Left renal cortex interstitium (tissue), 4 donors: Measurements from ENCODE around the gene COP1. TPM values are rescaled to one million over a fixed set of nuclear protein-coding genes. Genes with fewer than 3 reads are reported as not detected.
"Not testable (repeated sequence)": the region's sequence is repeated elsewhere in the genome, so short reads cannot be mapped to it uniquely, and the experiment has no call there.

ENCODE experiments used
- DNase-seq, 4 donors: peaks; one replicate each; pipeline ENCODE4 v3.0.0-alpha.2; 2013; ENCODE audit warnings: low read depth in 4 of 4, low spot score in 2 of 4, missing footprints in 1 of 4
- polyA plus RNA-seq, 4 donors: library from polyadenylated mRNA; unstranded; fragments of 120-200 nt; gene quantifications; one replicate each; pipeline ENCODE4 v1.2.1, GENCODE V29; 2013; ENCODE audit not compliant: insufficient read length in 4 of 4

COP1 gene
- 10 to 100 TPM; 50.6 to 65.5 (median 56.2) TPM for polyA plus RNA-seq

GRCh38 chr1:176206961-176207902, at the start of gene COP1:
COP1 (minus strand) TSS chr1:176207286; CDS start chr1:176206978, 308 bp downstream.
- peak; percentile 94 to 97 (median 95) for DNase-seq

- no peak for DNase-seq
Observed at GRCh38 chr1:176252191-176252590, 45.1 kb upstream of the COP1 start.

DNA sequence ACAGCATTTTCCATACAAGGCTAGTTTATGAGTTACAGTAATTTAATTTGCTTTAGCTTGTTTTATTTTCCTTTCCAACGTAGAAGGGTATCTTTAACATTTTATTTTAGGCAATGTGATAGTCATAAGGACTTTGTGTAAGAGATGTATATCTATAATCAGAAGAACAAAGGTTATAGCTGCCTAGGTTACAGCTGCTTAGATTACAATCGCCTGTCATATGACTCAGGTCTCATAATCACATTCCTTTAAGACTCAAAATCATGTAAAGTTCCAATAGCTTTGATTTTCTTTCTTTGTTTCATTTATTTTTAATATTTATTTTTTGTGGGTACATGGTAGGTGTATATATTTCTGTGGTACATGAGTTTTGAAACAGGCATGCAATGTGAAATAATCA, 37.8 kb upstream of the COP1 start:
- DNase-seq = no peak

DNA sequence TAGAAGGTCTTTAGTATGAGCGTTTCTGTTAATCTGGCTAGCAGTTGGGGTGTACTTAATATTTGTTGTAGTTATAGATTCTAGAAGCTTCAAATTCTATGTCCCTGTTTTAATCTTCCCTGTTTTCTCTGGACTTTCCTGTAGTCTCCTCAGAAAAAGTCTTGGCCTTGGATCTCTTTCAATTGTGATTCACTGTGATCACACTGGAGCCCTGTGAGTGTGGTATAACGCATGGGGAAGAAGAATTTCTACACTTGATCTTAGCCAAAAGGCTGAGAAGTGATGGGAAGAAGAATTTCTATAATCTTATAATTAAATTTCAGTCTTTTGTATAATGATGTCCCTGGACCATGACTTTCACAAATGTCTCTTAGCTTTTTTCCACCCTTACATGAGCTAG, 36.7 kb upstream of the COP1 start:
- no peak for DNase-seq

DNA sequence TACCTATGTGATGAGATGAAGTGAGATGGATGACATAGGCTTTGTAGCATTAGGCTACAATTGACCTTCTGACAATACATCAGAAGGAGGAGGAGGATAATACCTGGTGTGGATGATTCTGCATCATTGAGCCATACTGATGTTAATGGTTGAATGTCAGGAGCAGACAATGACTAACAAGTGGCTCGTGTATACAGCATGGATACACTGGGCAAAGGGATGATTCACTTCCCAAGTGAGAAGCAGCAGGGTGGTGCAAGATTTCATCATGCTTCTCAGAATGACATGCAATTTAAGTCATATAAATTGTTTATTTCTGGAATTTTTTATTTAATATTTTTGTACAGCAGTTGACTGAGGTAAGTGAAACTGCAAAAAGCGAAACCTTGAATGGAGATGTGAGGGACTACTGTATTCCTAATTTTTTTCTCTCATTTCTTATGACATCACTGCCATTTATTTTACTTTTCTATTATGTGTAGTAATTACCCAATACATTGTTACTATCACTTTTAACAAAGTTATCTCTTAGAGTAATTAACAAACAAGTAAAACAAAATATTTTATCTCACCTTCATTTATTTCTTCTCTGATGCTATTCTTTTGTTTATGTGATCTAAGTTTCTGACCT, 34.4 kb upstream of the COP1 start:
- DNase-seq = no peak

DNA sequence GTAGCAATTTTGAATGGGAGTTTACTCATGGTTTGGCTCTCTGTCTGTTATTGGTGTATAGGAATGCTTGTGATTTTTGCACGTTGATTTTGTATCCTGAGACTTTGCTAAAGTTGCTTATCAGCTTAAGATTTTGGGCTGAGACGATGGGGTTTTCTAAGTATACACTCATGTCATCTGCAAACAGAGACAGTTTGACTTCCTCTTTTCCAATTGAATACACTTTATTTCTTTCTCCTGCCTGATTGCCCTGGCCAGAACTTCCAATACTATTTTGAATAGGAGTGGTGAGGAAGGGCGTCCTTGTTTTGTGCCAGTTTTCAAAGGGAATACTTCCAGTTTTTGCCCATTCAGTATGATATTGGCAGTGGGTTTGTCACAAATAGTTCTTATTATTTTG, 26.6 kb upstream of the COP1 start:
- not testable (repeated sequence) for DNase-seq

DNA sequence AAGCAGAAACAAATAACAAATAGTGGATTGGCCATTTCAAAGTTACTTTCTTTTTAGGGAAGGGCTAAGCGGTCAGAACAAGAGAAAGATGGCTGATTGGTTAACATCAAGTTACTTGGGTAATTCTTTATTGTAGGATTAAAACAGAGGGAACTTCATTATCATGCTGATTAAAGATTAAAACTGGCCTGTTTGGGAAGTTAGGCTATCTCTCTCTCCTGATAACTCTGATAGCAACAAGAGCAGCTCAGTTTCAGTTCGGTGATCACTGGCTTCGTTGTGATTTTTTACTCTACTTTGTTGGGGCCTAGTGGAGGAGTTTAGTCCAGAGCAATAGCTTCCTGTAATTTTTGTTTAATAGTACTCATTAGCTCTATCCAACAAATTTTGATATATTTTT, 20.5 kb upstream of the COP1 start:
- no peak for DNase-seq

GRCh38 chr1:176225911-176226310, 18.8 kb upstream of the COP1 start:
- no peak for DNase-seq

- DNase-seq = no peak
Observed at GRCh38 chr1:176225479-176225875, 18.4 kb upstream of the COP1 start.

GRCh38 chr1:176222196-176222595, 15.1 kb upstream of the COP1 start:
- no peak for DNase-seq

GRCh38 chr1:176220100-176220689, 13.1 kb upstream of the COP1 start:
- no peak for DNase-seq

- DNase-seq = no peak
Observed at GRCh38 chr1:176217461-176218099, 10.5 kb upstream of the COP1 start.

DNA sequence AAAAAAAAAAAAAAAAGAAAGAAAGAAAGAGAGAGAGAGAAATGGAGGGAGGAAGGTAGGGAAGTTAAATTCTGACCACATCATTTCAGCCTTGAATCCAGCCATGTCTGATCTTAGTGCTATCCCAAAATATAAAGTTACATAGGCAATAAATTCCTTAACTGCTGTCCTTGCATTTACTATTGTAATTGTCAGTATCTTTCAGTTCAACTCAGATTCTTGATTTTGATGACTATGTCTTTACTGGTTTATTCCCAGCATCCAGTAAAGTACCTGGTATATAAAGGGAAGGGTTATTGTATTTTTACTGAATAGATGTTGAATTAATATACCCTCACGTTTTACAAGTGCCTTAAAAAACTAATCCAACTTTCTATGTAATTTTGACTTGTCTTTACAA, 8.9 kb upstream of the COP1 start:
- DNase-seq = no peak

GRCh38 chr1:176211396-176212165, 4.5 kb upstream of the COP1 start:
- DNase-seq = no peak

DNA sequence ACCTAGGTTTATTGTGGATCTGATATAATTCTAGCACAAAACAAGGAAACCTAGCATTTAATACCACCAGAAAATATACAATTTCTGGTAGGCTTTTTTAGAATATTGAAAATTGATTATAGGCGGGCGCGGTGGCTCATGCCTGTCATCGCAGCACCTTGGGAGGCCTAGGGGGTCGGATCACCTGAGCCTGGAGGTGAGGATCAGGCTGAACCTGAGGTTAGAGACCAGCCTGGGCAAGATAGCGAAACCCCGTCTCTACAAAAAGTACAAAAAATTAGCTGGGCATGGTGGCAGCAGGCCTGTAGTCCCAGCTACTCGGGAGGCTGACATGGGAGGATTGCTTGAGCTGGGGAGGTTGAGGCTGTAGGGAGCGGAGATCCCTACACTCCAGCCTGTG, 948 bp upstream of the COP1 start:
- DNase-seq = no peak

GRCh38 chr1:176206006-176206960, 803 bp downstream of the COP1 start:
- DNase-seq = peak; percentile 21 to 33 (median 28)

DNA sequence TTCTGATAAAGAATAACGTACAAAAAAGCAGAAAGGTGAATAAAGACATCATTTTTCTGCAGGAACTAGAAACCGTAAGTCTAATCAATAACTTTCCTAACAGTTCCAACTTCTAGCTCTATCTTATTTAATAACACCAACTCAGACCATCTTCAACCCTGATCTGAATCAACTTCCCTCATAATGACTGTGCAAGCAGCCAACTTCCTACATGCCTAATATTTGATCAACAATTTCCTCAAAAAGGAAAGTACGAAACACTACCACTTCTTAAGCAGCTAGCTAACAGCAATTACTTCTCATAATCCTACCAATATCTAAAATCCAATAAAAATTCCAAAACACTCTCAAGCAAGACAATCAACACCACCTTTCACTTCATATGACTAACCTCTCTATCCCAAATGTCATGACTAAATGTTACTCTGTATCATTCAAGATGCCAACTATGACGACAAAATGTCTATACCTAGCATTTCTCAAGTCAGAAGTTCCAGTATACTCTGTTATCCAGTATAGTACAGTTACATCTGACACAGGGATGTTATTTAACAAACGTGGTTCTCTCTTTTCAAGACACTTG, 1.7 kb downstream of the COP1 start:
- DNase-seq = no peak

DNA sequence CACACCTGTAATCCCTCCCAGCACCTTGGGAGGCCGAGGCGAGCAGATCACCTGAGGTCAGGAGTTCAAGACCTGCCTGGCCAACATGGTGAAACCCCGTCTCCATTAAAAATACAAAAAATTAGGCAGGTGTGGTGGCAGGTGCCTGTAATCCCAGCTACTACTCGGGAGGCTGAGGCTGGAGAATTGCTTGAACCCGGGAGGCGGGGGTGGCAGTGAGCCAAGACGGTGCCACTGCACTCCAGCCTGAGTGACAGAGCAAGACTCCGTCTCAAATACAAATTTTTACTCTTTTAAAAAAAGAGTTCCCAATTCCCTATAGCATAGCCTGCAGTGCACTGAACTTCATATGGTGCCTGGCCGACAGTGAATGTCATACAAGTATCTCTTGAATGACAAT, 2.4 kb downstream of the COP1 start:
- DNase-seq = not testable (repeated sequence)

DNA sequence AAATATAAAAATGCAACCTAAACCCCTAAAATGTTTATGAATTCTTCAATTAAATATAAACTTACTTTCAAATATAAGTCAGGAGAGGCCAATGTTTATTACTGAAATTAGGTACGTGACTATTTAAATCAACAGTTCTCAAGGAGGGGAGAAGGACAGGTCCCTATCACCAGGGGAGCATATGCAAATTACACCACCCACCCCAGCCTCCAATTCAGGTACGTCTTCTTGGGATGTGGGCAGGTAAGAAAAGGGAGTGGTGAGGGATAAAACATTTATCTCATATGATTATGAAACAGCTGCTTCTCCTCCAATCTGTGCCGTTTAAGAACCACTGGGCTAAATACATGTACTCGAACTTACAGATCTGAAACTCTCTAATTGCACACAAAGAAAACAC, 3.4 kb downstream of the COP1 start:
- DNase-seq = no peak
